HG02759 (cell line): ENCODE results near the gene FAM90A1.
"Not testable (repeated sequence)": the region's sequence is repeated elsewhere in the genome, so short reads cannot be mapped to it uniquely, and the experiment has no call there.

Source experiments
- ATAC-seq: cut with Tn5 transposase; IDR thresholded peaks from one replicate; pipeline ENCODE4 v1.9.1; 2021; ENCODE audit warnings: mild to moderate bottlenecking, moderate library complexity; ENCODE audit not compliant: unreplicated experiment

Gene FAM90A1

GRCh38 chr12:8226992-8227731 lies at the start of gene FAM90A1:
FAM90A1 (minus strand) TSS chr12:8227618; CDS start chr12:8224832, 2,786 bp downstream.
- ATAC-seq: not testable (repeated sequence)

GRCh38 chr12:8276397-8276796 lies 49.0 kb upstream of the FAM90A1 start:
- ATAC-seq: not testable (repeated sequence)

GRCh38 chr12:8266706-8267105 lies 39.3 kb upstream of the FAM90A1 start:
- not testable (repeated sequence) for ATAC-seq

- not testable (repeated sequence) for ATAC-seq
Measured at GRCh38 chr12:8264236-8264635, 36.8 kb upstream of the FAM90A1 start.

GRCh38 chr12:8261111-8261554 lies 33.7 kb upstream of the FAM90A1 start:
- not testable (repeated sequence) for ATAC-seq

- not testable (repeated sequence) for ATAC-seq
Measured at GRCh38 chr12:8256356-8256755, 28.9 kb upstream of the FAM90A1 start.

GRCh38 chr12:8254705-8255104 lies 27.3 kb upstream of the FAM90A1 start:
- ATAC-seq: not testable (repeated sequence)

GRCh38 chr12:8252056-8252818 lies 24.8 kb upstream of the FAM90A1 start:
- ATAC-seq: not testable (repeated sequence)

- ATAC-seq: not testable (repeated sequence)
Measured at GRCh38 chr12:8251616-8252015, 24.2 kb upstream of the FAM90A1 start.

GRCh38 chr12:8246941-8247535 lies 19.6 kb upstream of the FAM90A1 start:
- not testable (repeated sequence) for ATAC-seq

GRCh38 chr12:8243682-8244161 lies 16.3 kb upstream of the FAM90A1 start:
- not testable (repeated sequence) for ATAC-seq

- peak; percentile 90 for ATAC-seq
Measured at GRCh38 chr12:8242880-8243681, 15.7 kb upstream of the FAM90A1 start.

- ATAC-seq: peak; percentile 13
Measured at GRCh38 chr12:8242622-8242879, 15.1 kb upstream of the FAM90A1 start.

- ATAC-seq: not testable (repeated sequence)
Measured at GRCh38 chr12:8241917-8242621, 14.7 kb upstream of the FAM90A1 start.

- not testable (repeated sequence) for ATAC-seq
Measured at GRCh38 chr12:8240340-8241114, 13.1 kb upstream of the FAM90A1 start.

- not testable (repeated sequence) for ATAC-seq
Measured at GRCh38 chr12:8237031-8237430, 9.6 kb upstream of the FAM90A1 start.

GRCh38 chr12:8235316-8236157 lies 8.1 kb upstream of the FAM90A1 start:
- ATAC-seq: not testable (repeated sequence)

- not testable (repeated sequence) for ATAC-seq
Measured at GRCh38 chr12:8234746-8235145, 7.3 kb upstream of the FAM90A1 start.
